T-helper 2 cell treated with Interferon-gamma antibody and Interleukin-4, amounts not matched to agents 5 μg/mL and 100 μg/mL, for 36 hours (primary cell): ENCODE measurements around the gene SORBS2.

ENCODE experiments used
- DNase-seq: peaks from one replicate; pipeline ENCODE4 v3.0.0; 2021; ENCODE audit warnings: low spot score
- H3K27ac Mint-ChIP-seq: one replicate; pipeline ENCODE4 v1.8.0; 2021; ENCODE audit warnings: mild to moderate bottlenecking, mixed read lengths
- H3K27me3 Mint-ChIP-seq: one replicate; pipeline ENCODE4 v1.8.0; 2021; ENCODE audit warnings: low read depth, mixed read lengths
- H3K36me3 Mint-ChIP-seq: one replicate; pipeline ENCODE4 v1.8.0; 2021; ENCODE audit warnings: low read depth, mixed read lengths
- H3K4me1 Mint-ChIP-seq: one replicate; pipeline ENCODE4 v1.8.0; 2021; ENCODE audit warnings: low read depth, mixed read lengths
- H3K4me3 Mint-ChIP-seq: one replicate; pipeline ENCODE4 v1.8.0; 2022; ENCODE audit warnings: mild to moderate bottlenecking, moderate library complexity, mixed read lengths
- H3K9me3 Mint-ChIP-seq: one replicate; pipeline ENCODE4 v1.8.0; 2021; ENCODE audit warnings: mixed read lengths

SORBS2 gene

GRCh38 chr4:185679523-185679922 lies 132.5 kb downstream of the SORBS2 start:
- no peaks in the 10 kb centered on the region for H3K9me3 Mint-ChIP-seq
- H3K4me1 Mint-ChIP-seq, result no peaks in the 10 kb centered on the region
- H3K27me3 Mint-ChIP-seq, result no peaks in the 10 kb centered on the region
- H3K27ac Mint-ChIP-seq, result no peak overlapping the region
- H3K4me3 Mint-ChIP-seq, result no peak overlapping the region
- no peak for DNase-seq
- H3K36me3 Mint-ChIP-seq, result no peaks in the 10 kb centered on the region

DNA sequence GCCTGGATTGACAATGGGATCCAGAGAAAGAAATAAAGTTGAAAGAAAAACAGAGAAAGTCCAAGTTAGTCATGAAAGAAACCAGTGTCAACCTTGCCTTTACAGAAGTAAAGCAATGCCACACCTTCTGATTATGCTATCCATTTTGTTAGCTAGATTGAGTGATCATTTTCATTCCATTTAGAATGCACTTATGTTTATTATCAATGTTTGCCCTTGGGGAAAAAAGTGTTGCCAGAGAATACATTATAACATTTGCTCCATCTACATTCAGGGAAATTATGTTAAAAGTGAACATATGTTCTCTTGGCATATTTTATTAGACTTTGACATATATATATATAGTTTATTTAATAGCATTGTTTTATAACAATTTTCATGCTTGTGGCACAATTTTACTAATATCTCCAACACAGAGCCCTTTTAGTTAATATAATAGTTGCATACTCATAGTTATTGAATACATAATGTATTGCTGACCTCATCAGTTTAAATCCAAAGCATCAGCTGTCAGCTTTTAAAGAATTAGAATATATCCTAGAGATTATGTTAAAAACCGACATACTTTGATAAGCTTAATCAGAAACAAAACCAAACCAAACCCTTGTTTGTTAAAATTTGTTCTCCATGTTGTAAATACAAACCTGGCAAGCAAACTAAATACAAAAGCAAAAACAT lies 134.2 kb downstream of the SORBS2 start:
- Mint-ChIP-seq H3K36me3 (no peaks in the 10 kb centered on the region), H3K27me3 (no peaks in the 10 kb centered on the region), H3K4me3 (no peak overlapping the region), H3K9me3 (no peaks in the 10 kb centered on the region), H3K27ac (no peak overlapping the region), H3K4me1 (no peaks in the 10 kb centered on the region)
- no peak for DNase-seq

DNA sequence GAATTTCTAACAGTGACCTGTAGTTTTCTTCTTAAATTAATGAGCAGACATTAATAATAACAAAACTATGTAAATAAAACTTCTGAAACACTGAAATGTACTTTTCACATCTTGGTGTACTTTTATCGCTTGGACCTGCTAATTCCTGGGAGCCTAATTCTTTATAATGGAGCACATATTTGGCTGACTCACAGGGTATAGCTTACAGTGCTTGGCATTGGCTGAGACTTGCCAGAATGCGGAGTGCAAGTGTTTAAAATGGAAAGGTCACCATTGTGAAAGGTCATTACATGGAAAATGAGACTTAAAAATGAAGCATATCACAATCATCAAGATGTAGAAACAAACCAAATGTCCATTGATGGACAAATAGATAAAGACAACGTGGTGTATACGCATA lies 139.4 kb downstream of the SORBS2 start:
- Mint-ChIP-seq H3K27ac (no peak overlapping the region), H3K4me3 (no peak overlapping the region), H3K4me1 (no peaks in the 10 kb centered on the region), H3K9me3 (no peaks in the 10 kb centered on the region), H3K36me3 (no peaks in the 10 kb centered on the region), H3K27me3 (no peaks in the 10 kb centered on the region)
- no peak for DNase-seq

GRCh38 chr4:185672151-185672550 lies 139.8 kb downstream of the SORBS2 start:
- no peaks in the 10 kb centered on the region for H3K36me3 Mint-ChIP-seq
- H3K4me1 Mint-ChIP-seq, result no peaks in the 10 kb centered on the region
- H3K9me3 Mint-ChIP-seq, result no peaks in the 10 kb centered on the region
- H3K27me3 Mint-ChIP-seq, result no peaks in the 10 kb centered on the region
- no peak overlapping the region for H3K27ac Mint-ChIP-seq
- DNase-seq, result no peak
- no peak overlapping the region for H3K4me3 Mint-ChIP-seq

- Mint-ChIP-seq H3K4me3 (no peak overlapping the region), H3K9me3 (no peaks in the 10 kb centered on the region), H3K27me3 (no peaks in the 10 kb centered on the region), H3K4me1 (no peaks in the 10 kb centered on the region), H3K36me3 (no peaks in the 10 kb centered on the region), H3K27ac (no peak overlapping the region)
- DNase-seq, result no peak
These were observed 140.5 kb downstream of the SORBS2 start for GRCh38 chr4:185671496-185671895.

GRCh38 chr4:185671066-185671465 lies 140.9 kb downstream of the SORBS2 start:
- Mint-ChIP-seq H3K27me3 (no peaks in the 10 kb centered on the region), H3K36me3 (no peaks in the 10 kb centered on the region), H3K4me1 (no peaks in the 10 kb centered on the region), H3K4me3 (no peak overlapping the region), H3K9me3 (no peaks in the 10 kb centered on the region), H3K27ac (no peak overlapping the region)
- no peak for DNase-seq

GRCh38 chr4:185669288-185669687 lies 142.7 kb downstream of the SORBS2 start:
- DNase-seq, result no peak
- no peak overlapping the region for H3K27ac Mint-ChIP-seq

GRCh38 chr4:185666156-185666555 lies 145.8 kb downstream of the SORBS2 start:
- H3K9me3 Mint-ChIP-seq, result no peaks in the 10 kb centered on the region
- no peaks in the 10 kb centered on the region for H3K4me1 Mint-ChIP-seq
- no peak for DNase-seq
- H3K27ac Mint-ChIP-seq, result no peak overlapping the region
- no peaks in the 10 kb centered on the region for H3K36me3 Mint-ChIP-seq
- H3K4me3 Mint-ChIP-seq, result no peak overlapping the region
- no peaks in the 10 kb centered on the region for H3K27me3 Mint-ChIP-seq

More at GRCh38 chr4:185669288-185669687, 142.7 kb downstream of the SORBS2 start:
- H3K9me3 Mint-ChIP-seq, result no peaks in the 10 kb centered on the region
- no peaks in the 10 kb centered on the region for H3K27me3 Mint-ChIP-seq
- no peak overlapping the region for H3K4me3 Mint-ChIP-seq
- H3K4me1 Mint-ChIP-seq, result no peaks in the 10 kb centered on the region
- H3K36me3 Mint-ChIP-seq, result no peaks in the 10 kb centered on the region

DNA sequence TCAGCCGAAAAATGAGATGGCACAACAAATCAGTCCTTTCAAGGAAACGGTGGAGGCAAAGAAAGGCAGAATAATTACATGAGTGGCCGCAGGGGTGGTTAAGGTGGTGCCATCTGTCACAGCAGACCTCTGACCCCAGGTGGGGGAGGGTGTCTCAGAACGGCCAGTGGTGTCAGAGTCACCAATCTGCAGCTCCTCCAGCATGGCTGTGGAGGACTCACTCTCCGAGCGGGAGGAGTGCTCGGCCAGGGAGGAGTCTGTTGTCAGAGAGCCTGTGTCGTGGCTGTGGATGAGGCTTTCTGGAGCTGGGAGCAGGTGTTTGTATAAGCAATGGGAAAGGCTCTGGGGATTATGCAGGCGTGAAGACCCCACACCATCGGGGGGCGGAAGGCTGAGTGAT lies 146.3 kb downstream of the SORBS2 start:
- DNase-seq, result no peak
- H3K36me3 Mint-ChIP-seq, result no peaks in the 10 kb centered on the region
- no peaks in the 10 kb centered on the region for H3K27me3 Mint-ChIP-seq
- no peaks in the 10 kb centered on the region for H3K9me3 Mint-ChIP-seq
- no peaks in the 10 kb centered on the region for H3K4me1 Mint-ChIP-seq
- no peak overlapping the region for H3K4me3 Mint-ChIP-seq
- no peak overlapping the region for H3K27ac Mint-ChIP-seq

DNA sequence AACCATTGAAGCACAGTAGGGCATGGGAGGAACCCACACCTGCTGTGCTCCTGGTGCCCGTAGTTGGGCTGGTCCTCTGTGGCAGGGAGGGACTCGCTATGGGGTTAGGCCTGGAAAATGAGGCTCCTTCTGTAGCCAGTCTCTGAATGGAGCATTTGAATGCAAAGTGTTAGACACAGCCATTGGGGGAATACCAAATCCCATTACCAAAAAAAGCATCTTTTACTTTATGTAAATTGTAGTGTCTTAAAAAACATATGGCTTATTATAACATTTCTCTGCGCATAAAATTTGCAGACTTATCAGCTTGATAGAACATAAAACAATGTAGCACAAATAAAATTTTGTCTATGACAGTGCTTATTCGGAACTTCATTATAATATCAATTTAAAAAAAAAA lies 147.5 kb downstream of the SORBS2 start:
- H3K9me3 Mint-ChIP-seq, result no peaks in the 10 kb centered on the region
- no peak for DNase-seq
- no peak overlapping the region for H3K27ac Mint-ChIP-seq
- no peak overlapping the region for H3K4me3 Mint-ChIP-seq
- H3K36me3 Mint-ChIP-seq, result no peaks in the 10 kb centered on the region
- H3K4me1 Mint-ChIP-seq, result no peaks in the 10 kb centered on the region
- no peaks in the 10 kb centered on the region for H3K27me3 Mint-ChIP-seq

DNA sequence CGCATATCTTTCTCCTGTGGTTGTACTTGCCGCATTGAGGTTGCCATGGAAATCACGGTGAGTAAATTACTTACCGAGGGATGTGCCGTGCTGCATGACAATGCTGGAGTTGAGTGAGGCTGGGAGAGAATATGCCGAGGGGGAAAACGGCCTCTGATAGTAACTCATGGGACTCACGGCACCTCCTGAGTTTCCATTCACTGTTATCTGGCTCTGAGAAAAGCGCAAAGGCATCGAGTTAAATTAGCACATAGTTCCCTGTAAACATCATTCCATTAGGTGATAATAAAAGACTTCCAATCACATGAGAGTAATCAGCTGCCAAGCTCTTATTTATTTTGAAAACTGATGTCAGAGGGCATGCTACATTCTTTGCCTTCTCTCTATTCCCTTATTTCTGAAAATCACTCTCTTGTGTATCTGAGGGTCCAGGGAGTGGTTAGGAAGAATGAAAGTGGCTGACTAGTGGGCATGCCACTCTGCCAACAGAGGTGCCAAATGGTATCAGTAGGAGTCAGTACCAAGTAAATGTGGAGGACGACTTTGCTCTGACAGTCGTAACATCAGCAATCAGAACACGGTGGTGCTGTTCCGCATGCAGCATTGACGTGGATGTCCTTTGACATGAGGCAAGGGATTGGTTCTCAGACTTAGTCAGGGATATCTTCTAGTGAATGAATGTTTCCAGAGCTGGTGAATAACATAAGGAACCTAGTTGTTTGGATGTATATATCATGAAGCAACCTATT lies 149.8 kb downstream of the SORBS2 start:
- DNase-seq, result no peak
- H3K36me3 Mint-ChIP-seq, result no peaks in the 10 kb centered on the region

DNA sequence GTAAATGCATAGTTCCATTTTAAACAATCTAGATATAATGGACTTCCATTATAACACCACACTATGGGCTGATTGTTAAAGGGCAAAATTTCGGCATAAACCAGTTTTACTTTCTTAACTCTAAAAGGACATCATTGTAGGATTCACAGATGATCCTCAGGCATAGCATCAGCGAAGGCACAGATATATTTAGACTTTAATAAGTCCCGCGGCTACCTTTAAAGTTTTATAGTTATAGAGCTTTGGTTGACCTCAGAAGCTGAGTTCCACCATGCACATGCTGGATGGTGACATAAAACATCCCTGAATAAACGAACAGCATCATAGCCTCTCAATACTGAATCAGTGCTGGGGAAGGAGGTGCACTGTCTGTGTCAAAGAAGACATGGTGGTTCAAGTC lies 151.7 kb downstream of the SORBS2 start:
- no peak for DNase-seq
- no peak overlapping the region for H3K4me3 Mint-ChIP-seq
- no peaks in the 10 kb centered on the region for H3K9me3 Mint-ChIP-seq
- H3K27me3 Mint-ChIP-seq, result peaks cover 5% of the 10 kb centered on the region
- H3K4me1 Mint-ChIP-seq, result no peaks in the 10 kb centered on the region
- H3K27ac Mint-ChIP-seq, result no peak overlapping the region
- no peaks in the 10 kb centered on the region for H3K36me3 Mint-ChIP-seq

More for the DNA sequence above, 149.8 kb downstream of the SORBS2 start:
- H3K27ac Mint-ChIP-seq, result no peak overlapping the region
- no peaks in the 10 kb centered on the region for H3K4me1 Mint-ChIP-seq
- no peaks in the 10 kb centered on the region for H3K27me3 Mint-ChIP-seq
- H3K9me3 Mint-ChIP-seq, result no peaks in the 10 kb centered on the region
- no peak overlapping the region for H3K4me3 Mint-ChIP-seq

DNA sequence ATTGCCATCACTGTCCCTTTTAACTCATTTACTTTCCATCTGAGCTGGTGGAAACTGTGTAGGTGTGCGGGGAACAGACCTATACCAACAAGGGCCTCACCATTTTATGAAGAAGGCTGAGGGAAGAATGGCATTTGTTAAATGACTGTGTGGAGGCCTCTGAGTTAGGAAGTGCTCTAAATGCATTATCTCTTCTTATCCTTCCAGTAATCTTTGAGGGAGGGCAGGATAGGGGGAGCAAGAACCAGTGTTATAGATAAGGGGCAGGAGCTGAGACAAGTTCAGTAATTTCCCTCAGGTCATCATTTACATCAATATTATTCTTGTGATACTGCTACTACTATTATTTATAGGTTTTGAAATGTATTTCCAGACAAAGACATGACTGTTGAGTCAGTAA lies 154.3 kb downstream of the SORBS2 start:
- DNase-seq, result no peak

GRCh38 chr4:185657183-185657582 lies 154.8 kb downstream of the SORBS2 start:
- no peaks in the 10 kb centered on the region for H3K36me3 Mint-ChIP-seq
- H3K27ac Mint-ChIP-seq, result no peak overlapping the region
- no peaks in the 10 kb centered on the region for H3K4me1 Mint-ChIP-seq
- no peak overlapping the region for H3K4me3 Mint-ChIP-seq
- DNase-seq, result no peak
- H3K9me3 Mint-ChIP-seq, result no peaks in the 10 kb centered on the region
- H3K27me3 Mint-ChIP-seq, result peaks cover 5% of the 10 kb centered on the region

More for the DNA sequence above, 154.3 kb downstream of the SORBS2 start:
- no peak overlapping the region for H3K4me3 Mint-ChIP-seq
- no peaks in the 10 kb centered on the region for H3K36me3 Mint-ChIP-seq
- H3K27ac Mint-ChIP-seq, result no peak overlapping the region
- H3K4me1 Mint-ChIP-seq, result no peaks in the 10 kb centered on the region
- no peaks in the 10 kb centered on the region for H3K9me3 Mint-ChIP-seq
- H3K27me3 Mint-ChIP-seq, result peaks cover 5% of the 10 kb centered on the region
